GM18870 (cell line): ENCODE data around the gene LIN37.
"Not testable (repeated sequence)": the region's sequence is repeated elsewhere in the genome, so short reads cannot be mapped to it uniquely, and the experiment has no call there.

Experiments used
- ATAC-seq: cut with Tn5 transposase; IDR thresholded peaks from one replicate; pipeline ENCODE4 v1.9.1; 2021; ENCODE audit warnings: moderate library complexity; ENCODE audit not compliant: unreplicated experiment

The LIN37 gene

DNA sequence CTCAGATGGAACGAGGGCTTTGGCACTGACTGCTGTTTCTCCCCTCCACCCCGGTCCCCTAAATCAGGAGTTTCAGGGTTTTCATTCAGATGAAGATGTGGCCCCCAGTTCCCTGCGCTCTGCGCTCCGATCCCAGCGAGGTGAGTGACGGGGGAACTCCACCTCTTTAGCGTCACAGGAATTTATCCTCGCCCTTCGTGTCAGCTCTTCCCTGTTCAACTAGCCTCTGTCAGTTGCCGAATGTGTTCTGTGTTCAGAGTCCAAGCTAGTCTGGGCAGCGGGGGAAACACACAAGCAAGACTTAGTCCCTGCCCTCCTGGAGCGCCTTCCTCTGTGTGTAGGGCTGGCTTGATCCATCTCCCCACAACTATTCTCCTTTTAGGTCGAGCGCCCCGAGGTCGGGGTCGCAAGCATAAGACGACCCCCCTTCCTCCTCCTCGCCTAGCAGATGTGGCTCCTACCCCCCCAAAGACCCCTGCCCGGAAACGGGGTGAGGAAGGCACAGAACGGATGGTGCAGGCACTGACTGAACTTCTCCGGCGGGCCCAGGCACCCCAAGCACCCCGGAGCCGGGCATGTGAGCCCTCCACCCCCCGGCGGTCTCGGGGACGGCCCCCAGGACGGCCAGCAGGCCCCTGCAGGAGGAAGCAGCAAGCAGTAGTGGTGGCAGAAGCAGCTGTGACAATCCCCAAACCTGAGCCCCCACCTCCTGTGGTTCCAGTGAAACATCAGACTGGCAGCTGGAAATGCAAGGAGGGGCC, 28.8 kb upstream of the LIN37 start:
- no peak for ATAC-seq

DNA sequence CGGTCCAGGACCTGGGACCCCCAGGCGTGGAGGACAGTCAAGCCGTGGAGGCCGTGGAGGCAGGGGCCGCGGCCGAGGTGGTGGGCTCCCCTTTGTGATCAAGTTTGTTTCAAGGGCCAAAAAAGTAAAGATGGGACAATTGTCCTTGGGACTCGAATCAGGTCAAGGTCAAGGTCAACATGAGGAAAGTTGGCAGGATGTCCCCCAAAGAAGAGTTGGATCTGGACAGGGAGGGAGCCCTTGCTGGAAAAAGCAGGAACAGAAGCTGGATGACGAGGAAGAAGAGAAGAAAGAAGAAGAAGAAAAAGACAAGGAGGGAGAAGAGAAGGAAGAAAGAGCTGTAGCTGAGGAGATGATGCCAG, 28.2 kb upstream of the LIN37 start:
- no peak for ATAC-seq

DNA sequence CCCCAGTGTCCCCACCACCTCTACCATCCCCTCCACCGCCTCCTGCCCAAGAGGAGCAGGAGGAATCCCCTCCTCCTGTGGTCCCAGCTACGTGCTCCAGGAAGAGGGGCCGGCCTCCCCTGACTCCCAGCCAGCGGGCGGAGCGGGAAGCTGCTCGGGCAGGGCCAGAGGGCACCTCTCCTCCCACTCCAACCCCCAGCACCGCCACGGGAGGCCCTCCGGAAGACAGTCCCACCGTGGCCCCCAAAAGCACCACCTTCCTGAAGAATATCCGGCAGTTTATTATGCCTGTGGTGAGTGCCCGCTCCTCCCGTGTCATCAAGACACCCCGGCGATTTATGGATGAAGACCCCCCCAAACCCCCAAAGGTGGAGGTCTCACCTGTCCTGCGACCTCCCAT, 27.7 kb upstream of the LIN37 start:
- ATAC-seq = no peak

DNA sequence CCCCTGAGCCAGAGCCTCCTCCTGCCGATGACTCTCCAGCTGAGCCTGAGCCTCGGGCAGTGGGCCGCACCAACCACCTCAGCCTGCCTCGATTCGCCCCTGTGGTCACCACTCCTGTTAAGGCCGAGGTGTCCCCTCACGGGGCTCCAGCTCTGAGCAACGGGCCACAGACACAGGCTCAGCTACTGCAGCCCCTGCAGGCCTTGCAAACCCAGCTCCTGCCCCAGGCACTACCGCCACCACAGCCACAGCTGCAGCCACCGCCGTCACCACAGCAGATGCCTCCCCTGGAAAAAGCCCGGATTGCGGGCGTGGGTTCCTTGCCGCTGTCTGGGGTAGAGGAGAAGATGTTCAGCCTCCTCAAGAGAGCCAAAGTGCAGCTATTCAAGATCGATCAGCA, 27.0 kb upstream of the LIN37 start:
- ATAC-seq = no peak

DNA sequence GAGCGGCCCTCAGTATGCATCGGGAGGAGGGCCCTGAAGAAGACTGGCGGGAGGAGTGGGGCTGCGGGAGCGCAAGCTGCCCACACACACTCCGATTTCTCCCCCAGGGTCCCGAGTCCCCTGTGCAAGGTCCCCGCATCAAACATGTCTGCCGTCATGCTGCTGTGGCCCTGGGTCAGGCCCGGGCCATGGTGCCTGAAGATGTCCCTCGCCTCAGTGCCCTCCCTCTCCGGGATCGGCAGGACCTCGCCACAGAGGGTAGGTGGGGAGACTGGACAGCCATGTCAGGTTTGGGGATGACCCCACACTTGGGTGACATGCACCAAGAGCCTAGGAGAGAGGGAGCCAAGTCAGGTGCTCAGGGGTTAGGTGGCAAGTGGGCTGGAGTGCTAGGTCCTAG, 25.9 kb upstream of the LIN37 start:
- no peak for ATAC-seq

DNA sequence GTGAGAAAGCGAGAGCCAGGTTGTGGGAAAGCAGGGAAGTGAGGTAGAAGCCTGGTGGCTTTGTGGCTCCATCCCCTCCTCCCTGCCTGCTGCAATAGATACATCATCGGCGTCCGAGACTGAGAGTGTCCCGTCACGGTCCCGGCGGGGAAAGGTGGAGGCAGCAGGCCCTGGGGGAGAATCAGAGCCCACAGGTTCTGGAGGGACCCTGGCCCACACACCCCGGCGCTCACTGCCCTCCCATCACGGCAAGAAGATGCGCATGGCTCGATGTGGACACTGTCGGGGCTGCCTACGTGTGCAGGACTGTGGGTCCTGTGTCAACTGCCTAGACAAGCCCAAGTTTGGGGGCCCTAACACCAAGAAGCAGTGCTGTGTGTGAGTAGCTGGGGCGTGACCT, 25.5 kb upstream of the LIN37 start:
- no peak for ATAC-seq

DNA sequence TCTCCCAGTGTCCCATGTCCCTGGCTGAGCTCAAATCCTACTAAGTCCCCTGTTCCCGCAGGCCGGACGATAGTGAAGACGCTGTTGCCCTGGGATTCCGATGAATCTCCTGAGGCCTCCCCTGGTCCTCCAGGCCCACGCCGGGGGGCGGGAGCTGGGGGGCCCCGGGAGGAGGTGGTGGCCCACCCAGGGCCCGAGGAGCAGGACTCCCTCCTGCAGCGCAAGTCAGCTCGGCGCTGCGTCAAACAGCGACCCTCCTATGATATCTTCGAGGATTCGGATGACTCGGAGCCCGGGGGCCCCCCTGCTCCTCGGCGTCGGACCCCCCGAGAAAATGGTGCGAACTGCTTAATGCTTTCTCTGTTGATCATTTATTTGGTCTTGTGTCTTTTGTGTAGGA, 24.7 kb upstream of the LIN37 start:
- no peak for ATAC-seq

DNA sequence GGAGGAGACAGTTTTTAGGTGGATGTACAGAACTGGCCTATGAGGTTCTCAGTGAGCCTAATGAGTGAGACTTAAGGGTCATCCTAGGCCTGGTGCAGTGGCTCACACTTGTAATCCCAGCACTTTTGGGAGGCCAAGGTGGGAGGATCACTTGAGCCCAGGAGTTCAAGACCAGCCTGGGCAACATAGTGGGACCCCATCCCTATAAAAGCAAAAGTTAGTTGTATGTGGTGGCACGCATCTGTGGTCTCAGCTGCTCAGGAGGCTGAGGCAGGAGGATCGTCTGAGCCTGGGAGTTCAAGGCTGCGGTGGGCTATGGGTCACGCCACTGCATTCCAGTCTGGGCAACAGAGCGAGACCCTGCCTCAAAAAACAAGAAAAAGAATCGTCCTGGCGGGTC, 24.2 kb upstream of the LIN37 start:
- ATAC-seq = not testable (repeated sequence)

DNA sequence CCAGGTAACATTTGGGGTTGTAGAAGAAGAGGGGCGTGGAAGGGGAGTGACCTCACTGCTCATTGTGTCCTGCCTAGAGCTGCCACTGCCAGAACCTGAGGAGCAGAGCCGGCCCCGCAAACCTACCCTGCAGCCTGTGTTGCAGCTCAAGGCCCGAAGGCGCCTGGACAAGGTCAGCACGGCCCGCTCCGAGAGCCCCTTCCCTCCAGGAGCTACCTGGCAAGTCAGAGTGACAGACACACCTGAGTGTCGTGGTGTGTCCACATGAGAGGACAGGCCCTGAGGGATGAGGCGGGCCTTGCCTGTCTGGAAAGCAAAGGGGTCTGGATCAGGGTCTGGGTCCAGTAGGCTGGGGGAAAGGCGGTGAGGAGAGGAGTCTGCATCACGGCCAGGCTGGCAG, 23.8 kb upstream of the LIN37 start:
- no peak for ATAC-seq

DNA sequence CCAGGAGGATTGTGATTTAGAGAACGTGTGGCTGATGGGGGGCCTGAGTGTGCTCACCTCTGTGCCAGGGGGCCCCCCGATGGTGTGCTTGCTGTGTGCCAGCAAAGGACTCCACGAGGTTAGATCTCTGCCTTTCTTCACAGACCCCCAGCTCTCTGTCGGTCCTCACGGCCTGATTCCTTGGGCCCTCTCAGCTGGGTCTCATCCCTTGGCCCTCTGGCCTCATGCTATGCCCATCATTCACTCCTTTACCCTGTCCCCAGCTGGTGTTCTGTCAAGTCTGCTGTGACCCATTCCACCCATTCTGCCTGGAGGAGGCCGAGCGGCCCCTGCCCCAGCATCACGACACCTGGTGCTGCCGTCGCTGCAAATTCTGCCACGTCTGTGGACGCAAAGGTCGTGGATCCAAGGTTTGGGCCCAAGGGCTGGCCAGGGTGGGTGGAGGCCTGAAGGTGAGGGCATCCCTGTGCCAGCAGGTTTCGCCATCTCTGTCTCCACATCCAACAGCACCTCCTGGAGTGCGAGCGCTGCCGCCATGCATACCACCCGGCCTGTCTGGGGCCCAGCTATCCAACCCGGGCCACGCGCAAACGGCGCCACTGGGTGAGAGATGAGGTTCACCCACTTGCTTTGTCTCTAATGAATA, 23.0 kb upstream of the LIN37 start:
- ATAC-seq = no peak

DNA sequence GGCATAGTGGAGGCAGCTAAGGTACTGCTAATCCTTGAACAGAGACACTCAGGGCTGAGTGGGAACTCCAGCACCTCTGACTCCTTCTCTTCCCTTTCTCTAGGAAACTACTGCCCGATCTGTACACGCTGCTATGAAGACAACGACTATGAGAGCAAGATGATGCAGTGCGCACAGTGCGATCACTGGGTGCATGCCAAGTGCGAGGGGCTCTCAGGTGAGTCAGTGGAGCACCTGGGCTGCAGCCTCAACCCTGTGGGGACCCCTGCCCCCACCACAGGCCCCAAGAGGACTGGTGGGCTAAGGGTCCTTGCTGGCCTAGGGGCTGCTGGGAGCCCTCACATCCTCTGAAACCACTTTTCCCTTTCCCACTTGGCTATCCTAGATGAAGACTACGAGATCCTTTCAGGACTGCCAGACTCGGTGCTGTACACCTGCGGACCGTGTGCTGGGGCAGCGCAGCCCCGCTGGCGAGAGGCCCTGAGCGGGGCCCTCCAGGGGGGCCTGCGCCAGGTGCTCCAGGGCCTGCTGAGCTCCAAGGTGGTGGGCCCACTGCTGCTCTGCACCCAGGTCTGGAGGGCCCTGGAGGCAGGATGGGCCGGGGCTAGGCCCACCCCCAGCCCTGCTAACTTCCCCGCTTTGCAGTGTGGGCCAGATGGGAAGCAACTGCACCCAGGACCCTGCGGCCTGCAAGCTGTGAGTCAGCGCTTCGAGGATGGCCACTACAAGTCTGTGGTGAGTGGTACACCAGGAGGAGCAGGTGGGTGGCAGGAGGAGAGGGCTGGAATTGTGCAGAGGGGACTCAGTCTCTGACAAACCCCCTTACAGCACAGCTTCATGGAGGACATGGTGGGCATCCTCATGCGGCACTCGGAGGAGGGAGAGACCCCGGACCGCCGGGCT, 21.1 kb upstream of the LIN37 start:
- ATAC-seq = no peak

DNA sequence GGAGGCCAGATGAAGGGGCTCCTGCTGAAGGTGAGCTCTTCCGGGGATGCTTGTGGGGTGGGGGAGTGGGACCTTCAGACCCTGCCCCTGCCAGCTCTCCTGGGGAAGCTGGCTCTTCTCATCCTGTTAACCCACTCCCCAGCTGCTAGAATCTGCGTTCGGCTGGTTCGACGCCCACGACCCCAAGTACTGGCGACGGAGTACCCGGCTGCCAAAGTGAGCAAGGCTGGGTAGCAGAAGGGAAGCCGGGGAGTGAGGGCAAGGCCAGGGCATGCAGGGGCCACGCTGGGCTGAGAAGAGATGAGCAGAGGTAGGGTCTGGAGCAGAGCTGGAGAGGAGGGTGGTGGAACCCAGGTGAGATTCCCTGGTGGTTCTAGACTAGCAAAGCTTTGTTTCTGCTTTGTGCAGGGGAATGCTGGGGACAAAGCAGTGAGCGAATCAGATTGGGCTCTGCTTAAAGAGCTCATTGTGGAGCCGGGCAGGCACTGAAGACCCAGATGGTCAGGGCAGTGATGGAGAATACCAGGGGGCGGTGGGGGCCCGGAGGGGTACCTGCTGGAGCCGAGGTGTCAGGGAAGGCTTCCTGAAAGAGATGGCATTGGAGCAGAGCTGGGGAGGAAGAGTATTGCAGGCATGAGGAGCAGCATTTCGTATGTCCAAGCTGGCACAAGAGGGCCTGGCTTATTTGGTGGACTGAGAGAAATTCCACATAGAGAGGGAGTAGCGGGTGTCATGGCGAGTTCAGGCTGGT, 20.2 kb upstream of the LIN37 start:
- no peak for ATAC-seq

DNA sequence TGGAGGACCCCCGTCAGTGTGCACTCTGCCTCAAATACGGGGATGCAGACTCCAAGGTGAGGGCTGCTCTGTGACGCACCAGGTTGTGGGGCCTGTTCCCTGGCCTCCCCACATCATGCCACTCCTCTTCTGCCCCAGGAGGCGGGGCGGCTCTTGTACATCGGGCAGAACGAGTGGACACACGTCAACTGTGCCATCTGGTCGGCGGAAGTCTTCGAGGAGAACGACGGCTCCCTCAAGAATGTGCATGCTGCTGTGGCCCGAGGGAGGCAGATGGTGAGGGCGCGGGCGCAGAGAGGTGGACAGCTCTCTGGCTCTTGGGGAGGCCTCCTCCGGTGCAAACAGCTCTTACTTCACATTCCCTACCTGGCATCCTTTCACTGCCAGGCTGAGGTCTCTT, 19.4 kb upstream of the LIN37 start:
- no peak for ATAC-seq

DNA sequence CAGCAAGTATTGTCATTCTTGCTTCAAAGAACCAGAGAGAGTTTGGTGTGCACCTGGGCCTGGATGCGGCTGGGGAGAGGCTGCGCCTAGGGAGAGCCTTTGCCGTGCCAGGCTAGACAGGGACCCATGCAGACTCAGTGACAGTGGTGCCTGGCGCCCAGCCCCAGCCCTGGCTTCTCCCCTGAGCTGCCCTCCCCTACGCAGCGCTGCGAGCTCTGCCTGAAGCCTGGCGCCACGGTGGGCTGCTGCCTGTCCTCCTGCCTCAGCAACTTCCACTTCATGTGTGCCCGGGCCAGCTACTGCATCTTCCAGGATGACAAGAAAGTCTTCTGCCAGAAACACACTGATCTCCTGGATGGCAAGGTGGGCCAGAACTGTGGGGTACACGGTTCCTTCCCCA, 18.6 kb upstream of the LIN37 start:
- ATAC-seq = no peak

DNA sequence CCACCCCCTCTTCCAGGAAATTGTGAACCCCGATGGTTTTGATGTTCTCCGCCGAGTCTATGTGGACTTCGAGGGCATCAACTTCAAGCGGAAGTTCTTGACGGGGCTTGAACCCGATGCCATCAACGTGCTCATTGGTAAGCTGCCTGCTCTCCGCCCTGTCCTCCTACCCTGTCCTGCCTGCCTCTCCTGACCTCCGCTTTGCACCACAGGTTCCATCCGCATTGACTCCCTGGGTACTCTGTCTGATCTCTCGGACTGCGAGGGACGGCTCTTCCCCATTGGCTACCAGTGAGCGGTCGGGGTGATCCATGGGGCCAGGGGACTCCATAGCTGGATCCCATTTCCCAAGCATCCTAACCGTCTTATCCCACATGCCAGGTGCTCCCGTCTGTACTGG, 18.1 kb upstream of the LIN37 start:
- ATAC-seq = no peak

DNA sequence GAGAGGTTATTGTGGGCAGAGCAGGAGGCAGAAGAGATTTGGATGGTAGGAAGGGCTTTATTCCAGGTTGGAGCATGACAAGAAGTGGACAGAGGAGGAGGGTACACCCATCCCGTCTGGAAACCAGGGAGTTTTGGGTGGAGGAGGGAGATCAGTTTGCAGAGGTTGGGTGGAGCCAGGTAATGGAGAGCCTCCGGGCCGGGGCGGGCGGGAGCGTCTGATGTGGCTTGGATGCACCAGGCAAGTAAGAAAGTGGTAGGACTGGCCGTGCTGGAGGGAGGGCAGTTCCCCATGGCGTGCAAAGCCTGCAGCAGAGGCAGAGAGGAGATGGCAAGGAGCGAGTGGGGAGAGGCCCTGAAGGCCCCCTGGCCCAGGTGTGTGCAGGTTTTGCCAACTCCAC, 17.0 kb upstream of the LIN37 start:
- no peak for ATAC-seq

DNA sequence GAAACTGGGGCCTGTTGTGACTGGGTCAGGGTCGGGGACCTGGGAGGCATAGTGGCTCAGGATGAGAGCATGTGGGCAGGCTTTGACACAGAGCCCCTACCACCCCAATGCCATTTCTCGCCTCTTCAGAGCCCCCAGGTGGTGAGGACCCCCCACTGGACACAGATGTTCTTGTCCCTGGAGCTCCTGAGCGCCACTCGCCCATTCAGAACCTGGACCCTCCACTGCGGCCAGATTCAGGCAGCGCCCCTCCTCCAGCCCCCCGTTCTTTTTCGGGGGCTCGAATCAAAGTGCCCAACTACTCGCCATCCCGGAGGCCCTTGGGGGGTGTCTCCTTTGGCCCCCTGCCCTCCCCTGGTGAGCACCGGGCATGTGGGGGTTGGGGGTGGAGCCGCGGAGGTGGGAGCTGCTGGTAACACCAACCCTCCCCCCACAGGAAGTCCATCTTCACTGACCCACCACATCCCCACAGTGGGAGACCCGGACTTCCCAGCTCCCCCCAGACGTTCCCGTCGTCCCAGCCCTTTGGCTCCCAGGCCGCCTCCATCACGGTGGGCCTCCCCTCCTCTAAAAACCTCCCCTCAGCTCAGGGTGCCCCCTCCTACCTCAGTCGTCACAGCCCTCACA, 16.5 kb upstream of the LIN37 start:
- ATAC-seq = no peak

DNA sequence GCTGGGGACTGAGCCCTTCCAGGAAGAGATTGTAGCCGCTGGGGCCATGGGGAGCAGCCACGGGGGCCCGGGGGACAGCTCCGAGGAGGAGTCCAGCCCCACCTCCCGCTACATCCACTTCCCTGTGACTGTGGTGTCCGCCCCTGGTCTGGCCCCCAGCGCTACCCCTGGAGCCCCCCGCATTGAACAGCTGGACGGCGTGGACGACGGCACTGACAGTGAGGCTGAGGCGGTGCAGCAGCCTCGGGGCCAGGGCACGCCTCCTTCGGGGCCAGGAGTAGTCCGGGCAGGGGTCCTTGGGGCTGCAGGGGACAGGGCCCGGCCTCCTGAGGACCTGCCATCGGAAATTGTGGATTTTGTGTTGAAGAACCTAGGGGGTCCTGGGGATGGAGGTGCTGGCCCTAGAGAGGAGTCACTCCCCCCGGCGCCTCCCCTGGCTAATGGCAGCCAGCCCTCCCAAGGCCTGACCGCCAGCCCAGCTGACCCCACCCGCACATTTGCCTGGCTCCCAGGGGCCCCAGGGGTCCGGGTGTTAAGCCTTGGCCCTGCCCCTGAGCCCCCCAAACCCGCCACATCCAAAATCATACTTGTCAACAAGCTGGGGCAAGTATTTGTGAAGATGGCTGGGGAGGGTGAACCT, 15.7 kb upstream of the LIN37 start:
- ATAC-seq = no peak

DNA sequence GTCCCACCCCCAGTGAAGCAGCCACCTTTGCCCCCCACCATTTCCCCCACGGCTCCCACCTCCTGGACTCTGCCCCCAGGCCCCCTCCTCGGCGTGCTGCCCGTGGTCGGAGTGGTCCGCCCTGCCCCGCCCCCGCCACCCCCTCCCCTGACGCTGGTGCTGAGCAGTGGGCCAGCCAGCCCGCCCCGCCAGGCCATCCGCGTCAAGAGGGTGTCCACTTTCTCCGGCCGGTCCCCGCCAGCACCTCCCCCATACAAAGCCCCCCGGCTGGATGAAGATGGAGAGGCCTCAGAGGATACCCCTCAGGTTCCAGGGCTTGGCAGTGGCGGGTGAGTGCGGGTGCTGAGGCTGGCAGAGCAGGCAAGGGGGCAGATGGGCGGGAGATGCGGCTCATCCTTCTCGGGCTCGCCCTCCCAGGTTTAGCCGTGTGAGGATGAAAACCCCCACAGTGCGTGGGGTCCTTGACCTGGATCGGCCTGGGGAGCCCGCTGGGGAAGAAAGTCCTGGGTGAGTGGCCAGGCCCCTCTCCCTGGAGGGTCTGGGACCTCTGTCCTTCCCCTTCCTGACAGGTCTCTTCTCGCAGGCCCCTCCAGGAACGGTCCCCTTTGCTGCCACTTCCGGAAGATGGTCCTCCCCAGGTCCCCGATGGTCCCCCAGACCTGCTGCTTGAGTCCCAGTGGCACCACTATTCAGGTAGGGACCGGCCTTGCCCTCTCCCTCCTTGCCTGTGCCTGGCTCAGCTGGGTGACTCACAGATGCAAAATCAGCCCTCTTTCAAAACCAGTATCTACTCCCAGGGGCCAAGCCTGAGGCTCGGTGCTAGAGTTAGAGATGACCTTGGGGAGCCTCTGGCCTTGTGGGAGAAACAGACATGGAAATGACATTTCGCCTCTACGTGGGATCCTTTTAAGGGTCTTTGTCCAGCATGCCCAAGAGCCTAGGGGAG, 14.9 kb upstream of the LIN37 start:
- ATAC-seq = no peak
